ENCODE data around the gene ORAI1. TPM values are rescaled to one million over a fixed set of nuclear protein-coding genes. Genes with fewer than 3 reads are reported as not detected.
"Not testable (repeated sequence)": the region's sequence is repeated elsewhere in the genome, so short reads cannot be mapped to it uniquely, and the experiment has no call there.

ORAI1 gene
- total RNA-seq, 1 donor from 2014 or later = 13.7 TPM

DNA sequence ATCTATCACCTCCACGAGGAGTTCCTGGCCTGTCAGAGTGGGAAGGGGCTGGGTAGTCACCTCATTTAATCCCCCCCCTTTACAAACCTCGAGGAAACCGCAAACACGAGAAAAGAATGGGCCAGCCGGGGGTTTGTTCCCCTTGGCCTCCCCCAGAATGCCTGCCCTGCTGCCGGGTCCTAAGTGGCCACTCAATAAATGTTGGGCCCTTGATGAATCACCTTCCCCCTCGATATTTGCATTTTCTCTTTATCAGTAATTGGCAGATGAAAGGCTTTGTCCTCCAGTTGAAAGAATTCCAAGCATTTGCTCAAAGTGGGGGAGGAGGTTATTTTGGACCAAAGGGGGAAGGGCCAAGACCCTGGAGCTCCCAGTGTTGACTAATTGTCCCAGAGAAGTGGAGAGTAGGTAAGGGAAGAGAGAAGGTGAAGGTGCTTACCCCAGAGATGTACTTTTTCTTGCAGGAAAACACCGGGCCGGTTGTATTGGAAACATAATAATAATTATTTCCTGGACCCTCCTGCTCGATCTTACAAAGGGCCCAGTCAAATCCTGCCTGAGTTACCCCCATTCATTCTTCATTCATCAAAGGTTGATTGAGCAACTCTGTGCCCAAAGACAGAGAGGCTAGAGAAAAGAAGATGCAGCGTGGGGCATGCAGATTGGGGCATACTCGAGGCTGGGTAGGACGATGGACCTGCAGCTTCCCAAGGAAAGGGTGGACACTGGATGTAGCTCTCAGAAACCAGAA is 43.6 kb upstream of the ORAI1 start:
- H3K27ac Mint-ChIP-seq (ENCODE audit: unreplicated experiment) = peak overlapping the region; percentile 74
- H3K27me3 Mint-ChIP-seq (ENCODE audit: low read depth) = no peaks in the 10 kb centered on the region
- H3K4me1 Mint-ChIP-seq = peaks cover 47% of the 10 kb centered on the region
- DNase-seq (ENCODE audit: low read depth, low spot score) = no peak
- H3K9me3 Mint-ChIP-seq = no peaks in the 10 kb centered on the region
- TF ChIP-seq, protein P1, sequence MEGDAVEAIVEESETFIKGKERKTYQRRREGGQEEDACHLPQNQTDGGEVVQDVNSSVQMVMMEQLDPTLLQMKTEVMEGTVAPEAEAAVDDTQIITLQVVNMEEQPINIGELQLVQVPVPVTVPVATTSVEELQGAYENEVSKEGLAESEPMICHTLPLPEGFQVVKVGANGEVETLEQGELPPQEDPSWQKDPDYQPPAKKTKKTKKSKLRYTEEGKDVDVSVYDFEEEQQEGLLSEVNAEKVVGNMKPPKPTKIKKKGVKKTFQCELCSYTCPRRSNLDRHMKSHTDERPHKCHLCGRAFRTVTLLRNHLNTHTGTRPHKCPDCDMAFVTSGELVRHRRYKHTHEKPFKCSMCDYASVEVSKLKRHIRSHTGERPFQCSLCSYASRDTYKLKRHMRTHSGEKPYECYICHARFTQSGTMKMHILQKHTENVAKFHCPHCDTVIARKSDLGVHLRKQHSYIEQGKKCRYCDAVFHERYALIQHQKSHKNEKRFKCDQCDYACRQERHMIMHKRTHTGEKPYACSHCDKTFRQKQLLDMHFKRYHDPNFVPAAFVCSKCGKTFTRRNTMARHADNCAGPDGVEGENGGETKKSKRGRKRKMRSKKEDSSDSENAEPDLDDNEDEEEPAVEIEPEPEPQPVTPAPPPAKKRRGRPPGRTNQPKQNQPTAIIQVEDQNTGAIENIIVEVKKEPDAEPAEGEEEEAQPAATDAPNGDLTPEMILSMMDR (conservative IDR thresholded peaks at IDR 0.05) = no peak
- no peaks in the 10 kb centered on the region for H3K36me3 Mint-ChIP-seq (ENCODE audit: low read depth)
- peak overlapping the region; percentile 99 for H3K4me3 Mint-ChIP-seq

DNA sequence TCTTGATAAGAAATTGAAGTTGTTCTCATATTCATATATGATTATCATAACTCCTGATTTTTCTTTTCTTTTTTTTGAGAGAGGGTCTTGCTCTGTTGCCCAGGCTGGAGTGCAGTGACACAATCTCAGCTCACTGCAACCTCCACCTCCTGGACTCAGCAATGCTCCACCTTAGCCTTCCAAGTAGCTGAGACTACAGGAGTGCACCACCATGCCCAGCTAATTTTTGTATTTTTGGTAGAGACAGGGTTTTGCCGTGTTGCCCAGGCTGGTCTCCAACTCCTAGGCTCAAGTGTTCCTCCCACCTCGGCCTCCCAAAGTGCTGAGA is 43.0 kb upstream of the ORAI1 start:
- DNase-seq (ENCODE audit: low read depth, low spot score); H3K27ac Mint-ChIP-seq (ENCODE audit: unreplicated experiment); H3K9me3 Mint-ChIP-seq; H3K27me3 Mint-ChIP-seq (ENCODE audit: low read depth); H3K36me3 Mint-ChIP-seq (ENCODE audit: low read depth): not testable (repeated sequence)
- Mint-ChIP-seq H3K4me3 (peak overlapping the region; percentile 99), H3K4me1 (peaks cover 44% of the 10 kb centered on the region)

DNA sequence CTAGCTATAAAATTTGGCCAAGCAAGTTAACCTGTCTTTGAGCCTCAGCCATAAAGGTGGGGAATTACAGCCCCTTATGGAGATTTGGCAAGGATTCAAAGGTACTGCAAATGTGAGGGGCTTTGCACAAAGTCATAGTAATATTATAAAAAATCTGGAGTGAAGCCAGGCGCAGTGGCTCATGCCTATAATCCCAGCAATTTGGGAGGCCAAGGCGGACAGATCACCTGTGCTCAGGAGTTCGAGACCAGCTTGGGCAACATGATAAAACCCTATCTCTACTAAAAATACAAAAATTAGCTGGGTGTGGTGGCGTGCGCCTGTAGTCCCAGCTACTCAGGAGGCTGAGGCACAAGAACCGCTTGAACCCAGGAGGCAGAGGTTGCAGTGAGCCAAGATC is 41.4 kb upstream of the ORAI1 start:
- not testable (repeated sequence) for H3K27me3 Mint-ChIP-seq (ENCODE audit: low read depth); H3K9me3 Mint-ChIP-seq; H3K36me3 Mint-ChIP-seq (ENCODE audit: low read depth); H3K27ac Mint-ChIP-seq (ENCODE audit: unreplicated experiment); H3K4me3 Mint-ChIP-seq; DNase-seq (ENCODE audit: low read depth, low spot score)
- peaks cover 42% of the 10 kb centered on the region for H3K4me1 Mint-ChIP-seq

DNA sequence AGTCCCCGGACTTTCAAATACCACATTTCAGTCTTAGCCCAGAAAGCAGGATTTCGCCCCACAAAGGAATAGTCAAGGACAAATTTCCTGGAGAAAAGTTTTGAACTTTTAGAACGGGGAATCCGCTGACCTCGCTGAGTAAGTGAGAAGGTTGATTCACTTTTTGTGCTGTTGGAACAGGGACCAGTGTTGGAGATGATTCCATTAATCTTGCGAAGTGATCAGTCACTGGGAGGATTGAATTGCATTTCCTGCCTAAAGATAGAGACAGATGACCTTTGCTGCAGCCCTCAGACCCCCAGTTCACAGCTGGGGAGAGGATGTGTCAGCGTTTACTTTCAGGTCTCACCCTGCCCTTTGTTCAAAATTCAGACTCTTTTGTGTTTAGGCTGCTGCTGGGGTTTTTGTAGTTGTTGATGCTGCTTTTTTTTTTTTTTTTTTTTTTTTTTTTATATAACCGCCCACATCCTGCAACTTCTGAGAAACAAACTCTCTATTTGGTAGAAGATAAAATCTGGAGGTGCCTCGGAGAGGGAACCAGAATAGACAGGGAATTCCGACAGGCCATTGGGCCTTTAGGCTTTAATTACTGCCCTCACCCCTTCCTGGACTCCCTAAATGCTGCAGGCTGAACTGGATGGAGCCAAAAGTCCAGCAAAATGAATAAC is 35.7 kb upstream of the ORAI1 start:
- Mint-ChIP-seq H3K36me3 (ENCODE audit: low read depth) (peaks cover 8% of the 10 kb centered on the region), H3K4me3 (peak overlapping the region; percentile 89), H3K27me3 (ENCODE audit: low read depth) (no peaks in the 10 kb centered on the region), H3K9me3 (no peaks in the 10 kb centered on the region), H3K27ac (ENCODE audit: unreplicated experiment) (peak overlapping the region; percentile 100), H3K4me1 (peaks cover 25% of the 10 kb centered on the region)
- peak; percentile 39 for DNase-seq (ENCODE audit: low read depth, low spot score)
- TF ChIP-seq, protein P1 (conservative IDR thresholded peaks at IDR 0.05) = no peak

DNA sequence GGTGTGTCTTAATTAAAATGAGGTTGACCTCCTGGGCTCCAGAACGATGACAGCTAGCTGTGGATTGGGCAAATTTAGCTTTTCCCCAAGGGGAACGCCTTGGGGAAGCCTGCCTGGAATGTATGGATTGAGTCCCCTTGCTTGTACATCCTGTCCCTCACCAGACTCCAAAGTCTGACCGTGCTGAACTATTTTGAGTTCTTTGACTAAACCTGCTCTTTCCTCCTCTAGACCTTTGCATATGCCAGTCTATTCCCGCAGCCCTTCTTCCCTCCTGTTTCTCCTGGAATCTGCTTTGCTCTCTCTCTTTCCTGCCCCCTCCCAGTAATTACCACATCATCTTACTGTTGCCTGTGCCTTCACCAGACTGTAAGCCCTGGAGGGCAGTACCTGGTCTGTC is 34.0 kb upstream of the ORAI1 start:
- TF ChIP-seq, protein P1 (conservative IDR thresholded peaks at IDR 0.05) = no peak
- Mint-ChIP-seq H3K36me3 (ENCODE audit: low read depth) (peaks cover 10% of the 10 kb centered on the region), H3K27ac (ENCODE audit: unreplicated experiment) (peak overlapping the region; percentile 53), H3K9me3 (no peaks in the 10 kb centered on the region), H3K4me3 (no peak overlapping the region), H3K4me1 (peaks cover 21% of the 10 kb centered on the region), H3K27me3 (ENCODE audit: low read depth) (no peaks in the 10 kb centered on the region)
- DNase-seq (ENCODE audit: low read depth, low spot score) = no peak

DNA sequence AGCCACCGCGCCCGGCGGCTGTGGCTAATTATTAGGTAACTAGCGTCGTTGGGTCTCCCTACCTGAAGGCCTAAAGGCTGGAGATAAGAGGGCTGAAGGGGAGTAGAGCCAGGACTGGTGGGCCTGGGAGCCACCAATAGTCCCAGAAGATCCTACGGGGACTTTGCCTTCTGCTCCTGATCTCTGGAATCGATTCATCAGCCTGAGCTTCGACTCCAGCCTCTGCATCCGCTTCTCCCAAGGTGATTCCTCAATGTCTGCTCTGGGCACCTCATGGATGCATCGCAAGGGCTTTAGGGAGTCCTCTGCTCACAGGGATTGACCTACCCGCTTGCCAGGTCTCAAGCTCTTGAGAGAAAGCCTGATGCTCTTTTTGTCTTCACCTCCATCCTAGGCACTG is 30.8 kb upstream of the ORAI1 start:
- peaks cover 8% of the 10 kb centered on the region for H3K36me3 Mint-ChIP-seq (ENCODE audit: low read depth)
- peaks cover 14% of the 10 kb centered on the region for H3K4me1 Mint-ChIP-seq
- H3K4me3 Mint-ChIP-seq = no peak overlapping the region
- H3K27ac Mint-ChIP-seq (ENCODE audit: unreplicated experiment) = no peak overlapping the region
- H3K27me3 Mint-ChIP-seq (ENCODE audit: low read depth) = no peaks in the 10 kb centered on the region
- TF ChIP-seq, protein P1 (conservative IDR thresholded peaks at IDR 0.05) = no peak
- no peaks in the 10 kb centered on the region for H3K9me3 Mint-ChIP-seq
- no peak for DNase-seq (ENCODE audit: low read depth, low spot score)
